HG02943 (cell line): ENCODE results near the gene CLEC9A.

ENCODE experiments used
- ATAC-seq: cut with Tn5 transposase; IDR thresholded peaks from one replicate; pipeline ENCODE4 v1.9.1; 2021; ENCODE audit warnings: mild to moderate bottlenecking, low read depth, moderate library complexity; ENCODE audit not compliant: unreplicated experiment

Gene CLEC9A

GRCh38 chr12:10065241-10065640 is 34.8 kb downstream of the CLEC9A start:
- no peak for ATAC-seq

GRCh38 chr12:10067264-10067663 is 36.8 kb downstream of the CLEC9A start:
- ATAC-seq, result no peak

DNA sequence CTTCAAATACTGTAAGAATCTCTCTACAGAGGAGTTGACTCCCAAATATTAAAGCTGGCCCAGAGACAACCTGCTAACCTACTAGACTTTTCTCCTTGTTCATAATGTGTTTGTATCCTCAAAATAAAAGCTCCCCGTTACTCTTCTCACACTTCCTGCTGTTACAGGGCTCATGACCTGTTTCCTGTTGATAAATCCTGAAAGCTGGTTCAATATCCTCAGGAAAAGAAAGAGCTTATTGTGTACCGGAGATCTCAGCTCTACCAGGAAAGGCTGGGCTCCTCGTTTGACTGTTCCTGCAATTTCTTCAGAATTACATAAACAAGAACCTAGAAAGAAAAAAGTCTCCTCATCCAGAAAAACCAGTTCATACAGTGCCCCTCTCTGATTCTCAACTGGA is 37.5 kb downstream of the CLEC9A start:
- no peak for ATAC-seq

DNA sequence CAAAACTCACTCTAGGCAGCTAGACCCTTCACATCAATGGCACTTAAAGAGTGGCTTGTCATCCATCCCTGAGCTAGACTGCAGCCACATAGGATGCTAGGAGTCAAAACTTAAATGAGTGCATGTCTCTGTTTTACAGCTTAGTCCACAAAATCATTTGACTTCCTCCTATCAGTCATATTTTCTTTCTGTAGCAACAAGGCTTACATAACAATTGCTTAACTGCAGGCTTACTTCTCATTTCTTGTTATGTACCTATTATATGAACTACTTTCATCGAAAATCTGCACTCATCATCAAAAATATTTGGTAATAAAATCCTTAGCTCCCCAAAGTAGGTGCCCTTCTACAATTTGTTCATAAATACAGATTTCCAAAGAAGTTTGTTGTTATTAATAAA is 38.2 kb downstream of the CLEC9A start:
- no peak for ATAC-seq

DNA sequence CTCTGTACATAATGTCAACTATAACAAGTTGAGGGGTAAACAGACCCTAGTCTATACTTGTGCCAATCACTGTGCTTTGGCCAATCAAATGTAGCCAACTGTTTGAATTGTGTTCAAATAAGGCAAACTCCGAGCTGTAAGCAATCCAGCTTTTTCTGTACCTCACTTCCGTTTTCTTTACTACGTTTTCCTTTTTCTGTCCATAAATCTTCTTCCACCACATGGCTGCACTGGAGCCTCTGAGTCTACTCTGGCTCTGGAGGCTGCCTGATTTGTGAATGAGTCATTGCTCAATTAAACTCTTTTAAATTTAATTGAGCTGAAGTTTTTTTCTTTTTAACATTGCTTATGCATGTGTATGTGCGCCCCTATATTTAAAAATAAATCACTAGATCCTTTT is 38.6 kb downstream of the CLEC9A start:
- ATAC-seq, result no peak

GRCh38 chr12:10069976-10070375 is 39.5 kb downstream of the CLEC9A start:
- no peak for ATAC-seq

- no peak for ATAC-seq
Measured at GRCh38 chr12:10070380-10070779, 39.9 kb downstream of the CLEC9A start.

DNA sequence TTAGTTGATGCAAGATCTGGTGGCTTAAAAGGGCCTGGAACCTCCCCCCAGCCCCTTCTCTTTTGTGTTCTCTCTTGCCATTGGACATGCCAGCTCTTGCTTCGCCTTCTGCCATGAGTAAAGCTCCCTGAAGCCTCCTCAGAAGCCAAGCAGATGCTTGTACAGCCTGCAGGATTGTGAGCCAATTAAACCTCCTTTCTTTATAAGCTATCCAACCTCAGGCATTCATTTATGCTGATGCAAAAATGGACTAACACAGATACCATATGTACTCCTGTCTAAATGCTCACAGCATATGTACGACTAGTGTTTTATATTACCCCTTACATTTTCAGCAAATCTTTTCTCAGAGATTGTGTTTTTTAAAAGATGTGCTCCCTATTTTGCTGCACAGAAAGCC is 41.6 kb downstream of the CLEC9A start:
- ATAC-seq, result no peak

GRCh38 chr12:10073261-10073660 is 42.8 kb downstream of the CLEC9A start:
- ATAC-seq, result no peak

GRCh38 chr12:10075451-10075850 is 45.0 kb downstream of the CLEC9A start:
- no peak for ATAC-seq

DNA sequence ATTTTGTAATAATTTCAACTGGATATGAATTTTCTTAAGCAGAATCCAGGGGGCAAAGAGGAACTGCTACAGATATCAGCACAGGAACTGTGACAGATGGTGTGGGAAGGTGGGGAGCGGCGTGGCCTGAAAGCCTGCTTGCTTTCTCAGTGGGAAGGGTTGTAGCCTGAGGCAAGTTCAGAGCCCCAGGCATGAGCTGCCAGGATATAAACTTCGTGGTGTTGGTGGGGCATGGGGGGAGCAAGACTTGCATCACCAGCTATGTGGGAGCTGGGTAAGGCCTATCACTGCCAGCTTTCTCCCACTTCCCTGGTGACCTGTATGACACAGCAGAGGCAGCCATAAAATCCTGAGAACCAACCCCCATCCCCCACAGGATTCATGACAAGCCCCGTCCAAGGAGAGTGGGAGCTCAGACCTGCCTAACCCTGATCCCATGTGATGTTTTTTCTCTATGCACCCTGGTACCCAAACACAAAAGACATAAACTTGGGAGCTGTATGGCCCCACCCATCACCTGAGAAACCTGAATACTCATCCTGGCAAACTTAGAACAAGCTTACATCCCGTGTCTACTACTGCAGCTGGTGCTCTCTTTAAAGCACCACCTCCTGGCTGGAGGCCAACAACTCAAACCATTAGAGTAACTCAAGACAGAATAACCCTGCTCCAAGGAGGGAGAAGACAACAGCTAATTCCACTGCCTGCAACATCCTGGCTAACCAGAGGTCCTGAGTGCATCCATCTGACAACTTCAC is 51.8 kb downstream of the CLEC9A start:
- ATAC-seq, result no peak

- no peak for ATAC-seq
Measured at GRCh38 chr12:10084733-10085132, 54.3 kb downstream of the CLEC9A start.

DNA sequence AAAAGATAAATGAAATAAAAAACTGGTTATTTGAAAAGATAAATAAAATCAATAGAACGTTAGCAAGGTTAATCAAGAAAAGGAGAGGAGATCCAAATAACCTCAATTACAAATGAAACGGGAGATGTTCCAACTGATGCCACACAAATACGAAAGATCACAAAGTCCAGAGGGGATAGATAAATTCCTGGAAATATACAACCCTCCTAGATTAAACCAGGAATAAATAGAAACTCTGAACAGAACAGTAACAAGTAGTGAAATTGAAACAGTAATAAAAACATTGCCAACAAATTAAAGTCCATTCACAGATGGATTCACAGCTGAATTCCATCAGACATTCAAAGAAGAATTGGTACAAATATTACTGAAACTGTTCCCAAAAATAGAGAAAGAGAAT is 55.9 kb downstream of the CLEC9A start:
- no peak for ATAC-seq

DNA sequence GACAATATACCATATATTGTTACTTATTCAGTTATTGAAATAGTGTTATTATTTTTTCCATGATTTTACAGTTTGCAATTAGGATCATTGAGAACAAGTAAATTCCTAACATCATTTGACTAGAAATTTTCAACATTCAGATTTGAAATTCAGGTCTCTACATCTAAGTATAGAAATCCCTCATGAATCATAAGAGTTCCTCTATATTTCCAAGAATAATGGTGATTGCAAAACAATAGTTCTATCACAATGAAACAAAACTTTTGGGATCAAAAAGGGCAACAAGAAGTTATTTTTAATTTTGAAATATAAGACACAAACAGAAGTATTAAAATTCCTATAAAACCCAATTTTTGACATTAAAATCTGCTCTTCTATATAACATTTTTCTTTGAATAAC is 57.5 kb downstream of the CLEC9A start:
- ATAC-seq, result no peak

GRCh38 chr12:10088955-10089900 is 58.7 kb downstream of the CLEC9A start:
- no peak for ATAC-seq

DNA sequence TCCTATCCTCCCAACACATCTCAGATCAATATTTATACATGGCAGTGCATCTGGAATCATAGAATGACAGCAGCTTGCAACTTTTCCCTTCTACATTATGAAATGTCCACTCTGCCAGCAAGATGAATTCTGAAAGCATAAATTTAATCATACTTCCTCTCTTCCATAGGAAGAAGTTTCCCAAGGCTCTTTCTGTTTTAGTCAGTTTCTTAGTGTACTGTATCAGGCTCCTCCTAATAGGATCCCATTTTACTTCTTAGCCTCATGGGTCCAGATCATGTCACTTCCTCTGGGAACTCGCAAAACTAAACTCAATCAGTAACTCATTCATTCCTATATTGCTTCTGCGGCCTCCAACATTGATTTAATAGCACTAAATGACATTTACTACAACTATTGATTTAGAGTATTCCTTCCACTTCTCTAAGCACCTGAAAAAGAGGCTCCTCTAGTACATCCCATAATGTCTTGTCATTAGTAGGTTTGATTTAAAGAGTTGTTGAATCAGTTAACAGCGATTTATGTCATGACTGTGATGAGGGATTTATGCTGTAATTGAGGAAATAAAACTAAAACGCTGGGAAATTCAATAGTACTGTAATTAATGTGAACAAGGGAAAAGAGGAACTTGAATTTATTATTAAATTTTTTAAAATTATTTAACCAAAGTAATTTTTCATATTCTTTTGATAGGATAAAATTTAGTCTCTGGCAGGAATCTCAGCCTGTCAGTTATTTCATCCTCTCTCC is 64.3 kb downstream of the CLEC9A start:
- ATAC-seq, result no peak

DNA sequence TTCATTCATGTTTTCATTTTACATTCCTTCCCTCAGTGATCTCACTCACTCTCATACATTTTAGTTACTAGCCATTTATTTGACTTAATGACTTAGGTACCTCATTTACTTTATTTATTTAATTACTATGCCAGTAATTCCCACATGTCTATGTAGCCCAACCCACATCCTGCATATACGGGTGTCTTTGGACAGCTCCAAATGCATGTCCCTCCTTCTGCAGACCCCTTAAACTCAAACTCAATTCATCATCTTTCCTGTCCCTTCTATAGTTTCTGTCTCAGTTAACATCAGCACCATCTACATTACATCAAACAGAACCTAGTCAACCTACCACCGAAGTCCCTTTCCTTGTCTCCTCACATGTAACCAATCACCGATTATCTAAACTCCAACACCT is 65.5 kb downstream of the CLEC9A start:
- no peak for ATAC-seq

- ATAC-seq, result no peak
Measured at GRCh38 chr12:10097521-10097920, 67.0 kb downstream of the CLEC9A start.

GRCh38 chr12:10098791-10099190 is 68.3 kb downstream of the CLEC9A start, which contains the start of gene CLEC1A:
CLEC1A (minus strand) TSS chr12:10098985; CDS start chr12:10098922, 63 bp downstream.
- ATAC-seq, result no peak

- no peak for ATAC-seq
Measured at GRCh38 chr12:10101042-10101579, 70.6 kb downstream of the CLEC9A start.
